HUES6 (cell line): ENCODE data around the gene CACNA1I.

Experiments used
- H3K27ac ChIP-seq: 2 replicates; pipeline ENCODE4 v1.7.0; 2013; ENCODE audit warnings: low read depth, mild to moderate bottlenecking, low read length, inconsistent platforms
- H3K27me3 ChIP-seq: 2 replicates; pipeline ENCODE4 v1.6.1; 2013; ENCODE audit warnings: low read length; ENCODE audit not compliant: control insufficient read depth, insufficient read depth
- H3K36me3 ChIP-seq: 2 replicates; pipeline ENCODE4 v1.6.1; 2013; ENCODE audit warnings: low read length; ENCODE audit not compliant: control insufficient read depth, insufficient read depth
- H3K4me1 ChIP-seq: 2 replicates; pipeline ENCODE4 v1.6.1; 2013; ENCODE audit warnings: low read length; ENCODE audit not compliant: control insufficient read depth, insufficient read depth
- H3K4me3 ChIP-seq: 2 replicates; pipeline ENCODE4 v1.5.1; 2013; ENCODE audit warnings: low read depth, low read length
- H3K9ac ChIP-seq: one replicate; pipeline ENCODE4 v1.6.1; 2013; ENCODE audit warnings: mild to moderate bottlenecking, low read length
- H3K9me3 ChIP-seq: 2 replicates; pipeline ENCODE4 v1.6.1; 2013; ENCODE audit warnings: low read depth, low read length; ENCODE audit not compliant: control insufficient read depth, insufficient read depth

CACNA1I gene

GRCh38 chr22:39706376-39707140 lies 136.0 kb downstream of the CACNA1I start:
- no peaks in the 10 kb centered on the region for H3K9me3 ChIP-seq
- no peaks in the 10 kb centered on the region for H3K27me3 ChIP-seq
- H3K36me3 ChIP-seq: no peaks in the 10 kb centered on the region
- H3K4me1 ChIP-seq: peaks cover 14% of the 10 kb centered on the region
- no peak overlapping the region for H3K9ac ChIP-seq
- H3K27ac ChIP-seq: no peak overlapping the region
- no peak overlapping the region for H3K4me3 ChIP-seq

- Histone ChIP-seq H3K27me3 (no peaks in the 10 kb centered on the region), H3K9ac (no peak overlapping the region), H3K4me3 (no peak overlapping the region), H3K9me3 (no peaks in the 10 kb centered on the region), H3K4me1 (peaks cover 14% of the 10 kb centered on the region), H3K36me3 (no peaks in the 10 kb centered on the region), H3K27ac (no peak overlapping the region)
Measured at GRCh38 chr22:39707351-39707750, 136.8 kb downstream of the CACNA1I start.

GRCh38 chr22:39707816-39708215 lies 137.3 kb downstream of the CACNA1I start:
- Histone ChIP-seq H3K4me3 (no peak overlapping the region), H3K36me3 (no peaks in the 10 kb centered on the region), H3K9me3 (no peaks in the 10 kb centered on the region), H3K9ac (no peak overlapping the region), H3K4me1 (peaks cover 16% of the 10 kb centered on the region), H3K27me3 (no peaks in the 10 kb centered on the region), H3K27ac (no peak overlapping the region)

GRCh38 chr22:39710380-39711150 lies 140.0 kb downstream of the CACNA1I start:
- Histone ChIP-seq H3K9me3 (no peaks in the 10 kb centered on the region), H3K4me1 (peaks cover 20% of the 10 kb centered on the region), H3K27ac (no peak overlapping the region), H3K9ac (no peak overlapping the region), H3K27me3 (no peaks in the 10 kb centered on the region), H3K4me3 (no peak overlapping the region), H3K36me3 (no peaks in the 10 kb centered on the region)

GRCh38 chr22:39712081-39712480 lies 141.5 kb downstream of the CACNA1I start:
- H3K9me3 ChIP-seq: no peaks in the 10 kb centered on the region
- H3K4me1 ChIP-seq: peaks cover 7% of the 10 kb centered on the region; the same call in 1 of the 2 replicates
- H3K27ac ChIP-seq: no peak overlapping the region
- no peaks in the 10 kb centered on the region for H3K36me3 ChIP-seq
- no peaks in the 10 kb centered on the region for H3K27me3 ChIP-seq
- no peak overlapping the region for H3K9ac ChIP-seq
- H3K4me3 ChIP-seq: no peak overlapping the region

GRCh38 chr22:39712751-39713525 lies 142.4 kb downstream of the CACNA1I start:
- Histone ChIP-seq H3K27me3 (no peaks in the 10 kb centered on the region), H3K4me3 (no peak overlapping the region), H3K9ac (no peak overlapping the region)

GRCh38 chr22:39713799-39714290 lies 143.3 kb downstream of the CACNA1I start:
- no peaks in the 10 kb centered on the region for H3K27me3 ChIP-seq
- H3K36me3 ChIP-seq: no peaks in the 10 kb centered on the region
- no peaks in the 10 kb centered on the region for H3K9me3 ChIP-seq
- H3K9ac ChIP-seq: no peak overlapping the region
- peaks cover 7% of the 10 kb centered on the region; the same call in 1 of the 2 replicates for H3K4me1 ChIP-seq
- no peak overlapping the region for H3K4me3 ChIP-seq
- H3K27ac ChIP-seq: no peak overlapping the region

More at GRCh38 chr22:39712751-39713525, 142.4 kb downstream of the CACNA1I start:
- H3K9me3 ChIP-seq: no peaks in the 10 kb centered on the region
- H3K4me1 ChIP-seq: peaks cover 7% of the 10 kb centered on the region; the same call in 1 of the 2 replicates
- H3K36me3 ChIP-seq: no peaks in the 10 kb centered on the region
- H3K27ac ChIP-seq: no peak overlapping the region

GRCh38 chr22:39714321-39714720 lies 143.8 kb downstream of the CACNA1I start:
- Histone ChIP-seq H3K27me3 (no peaks in the 10 kb centered on the region), H3K36me3 (no peaks in the 10 kb centered on the region), H3K9ac (no peak overlapping the region), H3K4me1 (peaks cover 7% of the 10 kb centered on the region; the same call in 1 of the 2 replicates), H3K4me3 (no peak overlapping the region), H3K27ac (no peak overlapping the region), H3K9me3 (no peaks in the 10 kb centered on the region)

- H3K4me1 ChIP-seq: peaks cover 20% of the 10 kb centered on the region; the same call in 1 of the 2 replicates
- no peaks in the 10 kb centered on the region for H3K9me3 ChIP-seq
- H3K27me3 ChIP-seq: no peaks in the 10 kb centered on the region
- H3K9ac ChIP-seq: no peak overlapping the region
- H3K27ac ChIP-seq: no peak overlapping the region
- no peaks in the 10 kb centered on the region for H3K36me3 ChIP-seq
- no peak overlapping the region for H3K4me3 ChIP-seq
Measured at GRCh38 chr22:39715778-39716495, 145.4 kb downstream of the CACNA1I start.

- Histone ChIP-seq H3K27ac (no peak overlapping the region), H3K27me3 (no peaks in the 10 kb centered on the region), H3K9ac (no peak overlapping the region), H3K4me3 (no peak overlapping the region), H3K36me3 (no peaks in the 10 kb centered on the region), H3K9me3 (no peaks in the 10 kb centered on the region), H3K4me1 (peaks cover 20% of the 10 kb centered on the region; the same call in 1 of the 2 replicates)
Measured at GRCh38 chr22:39716534-39716933, 146.0 kb downstream of the CACNA1I start.
